ENCODE data around the gene GJC2.

GJC2 gene

DNA sequence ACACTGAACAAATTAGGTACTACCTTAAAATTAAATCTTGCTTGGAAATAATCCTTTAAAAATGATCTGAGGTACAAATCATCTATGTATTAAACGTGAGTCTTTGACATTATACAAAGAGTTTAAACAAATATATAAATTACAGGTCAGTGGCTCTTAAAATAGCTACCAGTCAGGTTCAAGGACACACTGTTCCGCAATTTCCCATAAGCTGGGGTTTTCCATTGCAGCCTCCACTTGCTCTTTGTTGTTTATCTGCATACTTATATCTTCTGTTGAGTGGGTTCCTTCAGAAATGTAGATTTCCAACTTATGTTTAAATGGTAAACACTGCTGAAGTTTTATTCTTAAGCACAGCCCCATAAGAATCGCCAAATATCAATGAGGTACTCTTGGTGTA is 34.9 kb upstream of the GJC2 start:
- DNase-seq (ENCODE audit: low spot score), result no peak
- TF ChIP-seq, protein P1, sequence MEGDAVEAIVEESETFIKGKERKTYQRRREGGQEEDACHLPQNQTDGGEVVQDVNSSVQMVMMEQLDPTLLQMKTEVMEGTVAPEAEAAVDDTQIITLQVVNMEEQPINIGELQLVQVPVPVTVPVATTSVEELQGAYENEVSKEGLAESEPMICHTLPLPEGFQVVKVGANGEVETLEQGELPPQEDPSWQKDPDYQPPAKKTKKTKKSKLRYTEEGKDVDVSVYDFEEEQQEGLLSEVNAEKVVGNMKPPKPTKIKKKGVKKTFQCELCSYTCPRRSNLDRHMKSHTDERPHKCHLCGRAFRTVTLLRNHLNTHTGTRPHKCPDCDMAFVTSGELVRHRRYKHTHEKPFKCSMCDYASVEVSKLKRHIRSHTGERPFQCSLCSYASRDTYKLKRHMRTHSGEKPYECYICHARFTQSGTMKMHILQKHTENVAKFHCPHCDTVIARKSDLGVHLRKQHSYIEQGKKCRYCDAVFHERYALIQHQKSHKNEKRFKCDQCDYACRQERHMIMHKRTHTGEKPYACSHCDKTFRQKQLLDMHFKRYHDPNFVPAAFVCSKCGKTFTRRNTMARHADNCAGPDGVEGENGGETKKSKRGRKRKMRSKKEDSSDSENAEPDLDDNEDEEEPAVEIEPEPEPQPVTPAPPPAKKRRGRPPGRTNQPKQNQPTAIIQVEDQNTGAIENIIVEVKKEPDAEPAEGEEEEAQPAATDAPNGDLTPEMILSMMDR (IDR thresholded peaks at IDR 0.05), result no peak
- Histone ChIP-seq H3K27ac (no peak overlapping the region), H3K4me3 (no peak overlapping the region)

- Histone ChIP-seq H3K4me3 (no peak overlapping the region), H3K27ac (no peak overlapping the region)
- DNase-seq (ENCODE audit: low spot score), result no peak
- TF ChIP-seq, protein P1 (IDR thresholded peaks at IDR 0.05), result no peak
Measured at GRCh38 chr1:228117335-228117734, 32.4 kb upstream of the GJC2 start.

GRCh38 chr1:228118040-228118439 is 31.7 kb upstream of the GJC2 start:
- TF ChIP-seq, protein P1 (IDR thresholded peaks at IDR 0.05), result no peak
- DNase-seq (ENCODE audit: low spot score), result no peak
- H3K4me3 ChIP-seq, result no peak overlapping the region
- no peak overlapping the region for H3K27ac ChIP-seq

DNA sequence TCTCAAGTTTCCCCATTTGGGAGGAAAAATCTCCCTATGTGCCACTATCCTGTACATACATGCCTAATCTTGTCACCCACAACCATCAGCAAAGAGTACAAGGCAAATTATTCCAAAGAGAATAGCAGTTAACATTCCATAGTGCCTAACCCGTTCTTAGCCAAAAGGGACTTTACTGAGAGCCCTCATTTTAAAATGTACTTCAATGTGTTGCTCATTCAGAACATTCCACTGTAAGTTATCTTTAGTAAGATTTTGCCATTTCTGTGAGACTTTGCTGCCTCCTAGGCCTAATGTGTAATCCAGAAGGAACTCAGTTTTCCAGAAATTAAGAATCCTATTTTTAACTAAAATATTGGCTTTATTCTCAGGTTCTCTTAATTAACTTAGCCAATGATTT is 29.4 kb upstream of the GJC2 start:
- DNase-seq (ENCODE audit: low spot score), result no peak
- peak overlapping the region in 1 of 2 donors; percentile 34 for H3K27ac ChIP-seq
- TF ChIP-seq, protein P1 (IDR thresholded peaks at IDR 0.05), result no peak
- no peak overlapping the region for H3K4me3 ChIP-seq

DNA sequence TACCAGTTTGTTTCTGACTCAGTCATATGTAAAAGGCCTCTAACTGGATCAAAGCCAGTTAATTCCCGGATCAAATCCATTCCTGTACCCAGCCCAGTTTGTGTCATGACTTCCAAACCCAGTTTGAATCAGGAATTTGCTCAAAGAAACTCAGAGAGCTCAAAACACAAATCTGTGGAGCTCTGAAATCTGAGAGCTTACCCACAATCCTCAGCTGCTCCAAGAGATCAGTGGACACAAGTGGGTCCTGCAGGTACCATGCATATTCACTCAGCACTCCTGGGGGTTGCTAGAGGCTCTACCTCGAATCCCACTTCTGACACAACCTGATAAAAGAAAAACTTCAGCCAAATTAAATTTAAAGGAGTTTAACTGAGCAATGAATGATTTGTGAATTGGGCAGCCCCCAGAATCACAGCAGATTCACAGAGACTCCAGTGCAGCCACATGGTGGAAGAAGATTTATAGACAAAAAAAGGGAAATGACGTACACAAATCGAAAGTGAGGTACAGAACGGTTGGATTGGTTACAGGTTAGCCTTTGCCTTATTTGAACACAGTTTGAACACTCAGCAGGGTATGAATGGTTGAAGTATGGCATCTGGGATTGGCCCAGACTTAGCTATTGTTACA is 28.8 kb upstream of the GJC2 start:
- Histone ChIP-seq H3K27ac (peak overlapping the region in 1 of 2 donors; percentile 0), H3K4me3 (no peak overlapping the region)
- no peak for DNase-seq (ENCODE audit: low spot score)
- TF ChIP-seq, protein P1 (IDR thresholded peaks at IDR 0.05), result no peak

- no peak overlapping the region for H3K27ac ChIP-seq
- no peak for DNase-seq (ENCODE audit: low spot score)
- no peak overlapping the region for H3K4me3 ChIP-seq
- TF ChIP-seq, protein P1 (IDR thresholded peaks at IDR 0.05), result no peak
Measured at GRCh38 chr1:228122921-228123441, 26.7 kb upstream of the GJC2 start.

- DNase-seq (ENCODE audit: low spot score), result no peak
- H3K27ac ChIP-seq, result no peak overlapping the region
Measured at GRCh38 chr1:228123505-228123904, 26.2 kb upstream of the GJC2 start.

More at GRCh38 chr1:228123505-228123904, 26.2 kb upstream of the GJC2 start:
- H3K4me3 ChIP-seq, result no peak overlapping the region
- TF ChIP-seq, protein P1 (IDR thresholded peaks at IDR 0.05), result no peak
